HL-60 (cell line): ENCODE measurements around the gene R3HDM2.

ENCODE experiments used
- DNase-seq, 2 experiments: peaks; one replicate each; pipeline ENCODE4 v3.0.0-alpha.2; 2010 to 2020; ENCODE audit warnings: low read depth in 1 of 2, low spot score in 1 of 2
- H3K27ac ChIP-seq: fragments of 250-450 bp; sonication (Bioruptor Pico); replicated peaks from 2 replicates; pipeline ENCODE4 v1.5.1; 2020; ENCODE audit warnings: mild to moderate bottlenecking, moderate library complexity
- H3K27me3 ChIP-seq: fragments of 250-450 bp; sonication (Bioruptor Pico); 2 replicates; pipeline ENCODE4 v1.5.1; 2021; ENCODE audit warnings: mild to moderate bottlenecking, moderate library complexity; ENCODE audit not compliant: insufficient read depth, poor library complexity, severe bottlenecking
- H3K4me3 ChIP-seq: replicated peaks from 2 replicates; pipeline ENCODE4 v1.5.1; 2011; ENCODE audit warnings: mild to moderate bottlenecking, control low read depth, low read length; ENCODE audit not compliant: insufficient read depth
- GABPA ChIP-seq: IDR thresholded peaks from 2 replicates; pipeline ENCODE4 v1.6.1; 2012; ENCODE audit warnings: low read depth
- POLR2AphosphoS5 ChIP-seq: IDR thresholded peaks from 2 replicates; pipeline ENCODE4 v1.6.1; 2012; ENCODE audit warnings: low read depth
- SPI1 ChIP-seq: IDR thresholded peaks from 2 replicates; pipeline ENCODE4 v1.6.1; 2012; ENCODE audit warnings: low read depth, mild to moderate bottlenecking, borderline replicate concordance
- TF ChIP-seq, protein P1 (sequence below): IDR thresholded peaks from 2 replicates; pipeline ENCODE4 v1.6.1; 2012; ENCODE audit warnings: low read depth; ENCODE audit not compliant: insufficient replicate concordance
- TF ChIP-seq, protein P2 (sequence below): IDR thresholded peaks from one replicate; pipeline ENCODE4 v1.5.1; 2011; ENCODE audit warnings: low read length, control low read depth, inconsistent platforms; ENCODE audit not compliant: insufficient read depth

The R3HDM2 gene

DNA sequence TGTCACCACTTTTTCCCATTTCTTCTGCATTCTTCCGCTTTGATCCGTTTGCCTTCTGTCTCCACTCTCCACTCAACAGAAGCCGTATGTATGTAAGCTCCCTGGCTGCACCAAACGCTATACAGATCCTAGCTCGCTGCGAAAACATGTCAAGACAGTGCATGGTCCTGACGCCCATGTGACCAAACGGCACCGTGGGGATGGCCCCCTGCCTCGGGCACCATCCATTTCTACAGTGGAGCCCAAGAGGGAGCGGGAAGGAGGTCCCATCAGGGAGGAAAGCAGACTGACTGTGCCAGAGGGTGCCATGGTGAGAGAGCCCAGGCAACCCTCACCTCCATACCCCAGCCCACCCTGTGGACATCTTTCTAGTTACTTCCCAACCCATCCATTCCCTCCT, 37.1 kb upstream of the R3HDM2 start:
- Histone ChIP-seq H3K27ac (no peak overlapping the region), H3K4me3 (no peak overlapping the region), H3K27me3 (no peaks in the 10 kb centered on the region)
- no peak for DNase-seq
- TF ChIP-seq, protein P1, sequence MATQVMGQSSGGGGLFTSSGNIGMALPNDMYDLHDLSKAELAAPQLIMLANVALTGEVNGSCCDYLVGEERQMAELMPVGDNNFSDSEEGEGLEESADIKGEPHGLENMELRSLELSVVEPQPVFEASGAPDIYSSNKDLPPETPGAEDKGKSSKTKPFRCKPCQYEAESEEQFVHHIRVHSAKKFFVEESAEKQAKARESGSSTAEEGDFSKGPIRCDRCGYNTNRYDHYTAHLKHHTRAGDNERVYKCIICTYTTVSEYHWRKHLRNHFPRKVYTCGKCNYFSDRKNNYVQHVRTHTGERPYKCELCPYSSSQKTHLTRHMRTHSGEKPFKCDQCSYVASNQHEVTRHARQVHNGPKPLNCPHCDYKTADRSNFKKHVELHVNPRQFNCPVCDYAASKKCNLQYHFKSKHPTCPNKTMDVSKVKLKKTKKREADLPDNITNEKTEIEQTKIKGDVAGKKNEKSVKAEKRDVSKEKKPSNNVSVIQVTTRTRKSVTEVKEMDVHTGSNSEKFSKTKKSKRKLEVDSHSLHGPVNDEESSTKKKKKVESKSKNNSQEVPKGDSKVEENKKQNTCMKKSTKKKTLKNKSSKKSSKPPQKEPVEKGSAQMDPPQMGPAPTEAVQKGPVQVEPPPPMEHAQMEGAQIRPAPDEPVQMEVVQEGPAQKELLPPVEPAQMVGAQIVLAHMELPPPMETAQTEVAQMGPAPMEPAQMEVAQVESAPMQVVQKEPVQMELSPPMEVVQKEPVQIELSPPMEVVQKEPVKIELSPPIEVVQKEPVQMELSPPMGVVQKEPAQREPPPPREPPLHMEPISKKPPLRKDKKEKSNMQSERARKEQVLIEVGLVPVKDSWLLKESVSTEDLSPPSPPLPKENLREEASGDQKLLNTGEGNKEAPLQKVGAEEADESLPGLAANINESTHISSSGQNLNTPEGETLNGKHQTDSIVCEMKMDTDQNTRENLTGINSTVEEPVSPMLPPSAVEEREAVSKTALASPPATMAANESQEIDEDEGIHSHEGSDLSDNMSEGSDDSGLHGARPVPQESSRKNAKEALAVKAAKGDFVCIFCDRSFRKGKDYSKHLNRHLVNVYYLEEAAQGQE = no peak
- TF ChIP-seq, protein P2, sequence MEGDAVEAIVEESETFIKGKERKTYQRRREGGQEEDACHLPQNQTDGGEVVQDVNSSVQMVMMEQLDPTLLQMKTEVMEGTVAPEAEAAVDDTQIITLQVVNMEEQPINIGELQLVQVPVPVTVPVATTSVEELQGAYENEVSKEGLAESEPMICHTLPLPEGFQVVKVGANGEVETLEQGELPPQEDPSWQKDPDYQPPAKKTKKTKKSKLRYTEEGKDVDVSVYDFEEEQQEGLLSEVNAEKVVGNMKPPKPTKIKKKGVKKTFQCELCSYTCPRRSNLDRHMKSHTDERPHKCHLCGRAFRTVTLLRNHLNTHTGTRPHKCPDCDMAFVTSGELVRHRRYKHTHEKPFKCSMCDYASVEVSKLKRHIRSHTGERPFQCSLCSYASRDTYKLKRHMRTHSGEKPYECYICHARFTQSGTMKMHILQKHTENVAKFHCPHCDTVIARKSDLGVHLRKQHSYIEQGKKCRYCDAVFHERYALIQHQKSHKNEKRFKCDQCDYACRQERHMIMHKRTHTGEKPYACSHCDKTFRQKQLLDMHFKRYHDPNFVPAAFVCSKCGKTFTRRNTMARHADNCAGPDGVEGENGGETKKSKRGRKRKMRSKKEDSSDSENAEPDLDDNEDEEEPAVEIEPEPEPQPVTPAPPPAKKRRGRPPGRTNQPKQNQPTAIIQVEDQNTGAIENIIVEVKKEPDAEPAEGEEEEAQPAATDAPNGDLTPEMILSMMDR = no peak
- TF ChIP-seq POLR2AphosphoS5 = no peak
- TF ChIP-seq GABPA = no peak
- TF ChIP-seq SPI1 = no peak

DNA sequence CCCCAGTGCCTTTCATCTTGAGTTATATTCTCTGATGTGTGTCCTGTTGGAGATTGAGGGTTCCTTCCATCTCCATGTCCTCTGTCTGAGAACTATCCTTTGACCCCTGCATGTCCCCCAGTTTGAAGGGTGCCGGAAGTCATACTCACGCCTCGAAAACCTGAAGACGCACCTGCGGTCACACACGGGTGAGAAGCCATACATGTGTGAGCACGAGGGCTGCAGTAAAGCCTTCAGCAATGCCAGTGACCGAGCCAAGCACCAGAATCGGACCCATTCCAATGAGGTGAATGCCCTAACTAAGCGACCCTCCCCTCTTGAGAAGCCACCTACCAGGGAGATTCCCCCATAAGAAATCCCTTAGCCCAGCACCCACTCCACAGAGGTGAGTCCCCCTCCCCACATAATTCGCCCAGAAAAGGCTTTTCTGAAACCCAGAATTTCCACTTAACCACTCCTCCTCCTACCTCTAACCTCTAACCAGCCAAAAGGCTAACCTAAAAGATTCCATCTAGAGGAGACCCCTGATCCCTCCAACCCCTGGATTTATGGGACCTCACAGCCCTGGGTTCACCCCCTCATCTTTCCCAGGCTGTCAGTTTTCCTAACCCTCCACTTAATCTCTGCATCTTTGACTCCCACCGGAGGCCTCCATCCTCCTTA, 36.5 kb upstream of the R3HDM2 start:
- no peak for TF ChIP-seq POLR2AphosphoS5
- no peak for TF ChIP-seq GABPA
- no peak for TF ChIP-seq SPI1
- TF ChIP-seq, protein P2 = no peak
- TF ChIP-seq, protein P1 = no peak
- no peak overlapping the region for H3K4me3 ChIP-seq
- no peak overlapping the region for H3K27ac ChIP-seq
- DNase-seq = no peak
- no peaks in the 10 kb centered on the region for H3K27me3 ChIP-seq

DNA sequence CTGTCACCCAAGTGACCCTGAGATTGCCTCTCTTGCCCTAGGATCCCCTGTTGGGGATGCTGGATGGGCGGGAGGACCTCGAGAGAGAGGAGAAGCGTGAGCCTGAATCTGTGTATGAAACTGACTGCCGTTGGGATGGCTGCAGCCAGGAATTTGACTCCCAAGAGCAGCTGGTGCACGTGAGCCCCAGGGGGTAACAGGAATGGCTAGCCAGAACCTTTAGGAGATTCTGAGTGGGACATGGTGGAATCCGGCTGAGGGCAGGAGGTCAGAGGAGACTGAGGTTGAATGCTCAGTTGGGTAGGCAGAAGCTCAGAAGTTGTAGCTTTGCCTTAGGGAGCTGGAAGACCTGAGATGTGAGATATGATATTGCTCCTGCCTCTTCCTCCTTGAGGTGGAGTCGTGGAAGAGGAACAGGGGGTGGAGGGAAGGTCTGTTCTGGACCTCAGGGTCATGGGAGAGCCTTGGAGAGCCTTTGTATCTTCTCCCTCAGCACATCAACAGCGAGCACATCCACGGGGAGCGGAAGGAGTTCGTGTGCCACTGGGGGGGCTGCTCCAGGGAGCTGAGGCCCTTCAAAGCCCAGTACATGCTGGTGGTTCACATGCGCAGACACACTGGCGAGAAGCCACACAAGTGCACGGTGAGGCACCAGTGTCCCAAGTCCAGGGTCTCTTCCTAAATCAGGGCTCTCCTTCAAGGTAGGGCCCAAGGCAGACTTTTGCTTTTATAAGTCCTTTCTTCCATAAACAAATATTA, 35.1 kb upstream of the R3HDM2 start:
- TF ChIP-seq SPI1 = no peak
- TF ChIP-seq POLR2AphosphoS5 = no peak
- no peak for TF ChIP-seq GABPA
- TF ChIP-seq, protein P1 = no peak
- TF ChIP-seq, protein P2 = no peak
- Histone ChIP-seq H3K27ac (no peak overlapping the region), H3K27me3 (peaks cover 10% of the 10 kb centered on the region), H3K4me3 (no peak overlapping the region)
- DNase-seq = no peak
